Measurements from ENCODE around the gene ANKRD11. TPM values are rescaled to one million over a fixed set of nuclear protein-coding genes. Genes with fewer than 3 reads are reported as not detected.
A peak's percentile ranks its signal among the peaks of the same experiment; 100 is the strongest.

Gene ANKRD11
- total RNA-seq, 1 donor from 2014 or later, result 178 TPM

DNA sequence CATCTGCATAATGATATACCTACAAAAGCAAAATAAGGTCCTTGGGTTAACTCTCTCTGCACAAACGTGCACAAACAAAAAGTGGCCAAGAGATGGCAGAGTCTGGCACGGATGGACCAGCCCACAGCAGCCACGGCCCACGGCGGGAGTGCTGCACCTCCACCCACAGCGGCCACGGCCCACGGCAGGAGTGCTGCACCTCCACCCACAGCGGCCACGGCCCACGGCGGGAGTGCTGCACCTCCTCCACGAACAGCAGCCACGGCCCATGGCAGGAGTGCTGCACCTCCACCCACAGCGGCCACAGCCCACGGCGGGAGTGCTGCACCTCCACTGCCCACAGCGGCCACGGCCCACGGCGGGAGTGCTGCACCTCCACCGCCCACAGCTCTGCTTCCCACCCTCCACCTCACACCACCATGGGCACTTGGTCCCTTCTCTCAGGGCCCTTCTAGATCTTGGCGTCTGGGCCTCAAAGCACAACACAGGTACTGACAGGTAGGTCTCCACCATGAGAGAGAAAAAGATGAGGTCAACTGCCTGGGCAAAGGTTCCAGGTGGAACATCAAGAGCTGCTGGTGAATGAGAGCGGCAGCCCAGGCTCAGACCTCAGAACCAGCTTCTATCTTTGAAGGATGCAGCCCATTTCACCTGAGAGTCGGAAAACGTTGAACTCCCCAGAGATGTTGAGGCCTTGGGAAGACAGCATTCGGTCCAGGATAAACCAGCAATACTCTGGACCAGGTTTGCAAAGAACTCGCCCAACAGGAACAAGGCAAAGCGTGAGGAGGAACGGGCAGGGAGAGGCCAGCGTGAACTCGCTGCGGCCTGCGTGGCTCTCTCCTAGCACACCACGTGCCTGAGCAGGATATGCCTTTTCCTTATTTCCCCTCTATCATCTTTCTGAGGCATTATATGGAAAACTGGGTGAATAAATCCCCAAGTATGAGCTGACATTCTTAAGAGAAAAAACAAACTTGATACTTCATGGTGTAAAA, 148.4 kb downstream of the ANKRD11 start:
- H3K36me3 Mint-ChIP-seq (ENCODE audit: insufficient read depth), result no peaks in the 10 kb centered on the region
- DNase-seq (ENCODE audit: low spot score, unreplicated experiment), result no peak
- peaks cover 31% of the 10 kb centered on the region for H3K4me1 Mint-ChIP-seq (ENCODE audit: low read depth)
- no peaks in the 10 kb centered on the region for H3K9me3 Mint-ChIP-seq (ENCODE audit: low read depth)
- H3K4me3 Mint-ChIP-seq (ENCODE audit: low read depth), result no peak overlapping the region
- H3K27me3 Mint-ChIP-seq, result no peaks in the 10 kb centered on the region
- H3K27ac Mint-ChIP-seq, result peak overlapping the region; percentile 81
- TF ChIP-seq, protein P1, sequence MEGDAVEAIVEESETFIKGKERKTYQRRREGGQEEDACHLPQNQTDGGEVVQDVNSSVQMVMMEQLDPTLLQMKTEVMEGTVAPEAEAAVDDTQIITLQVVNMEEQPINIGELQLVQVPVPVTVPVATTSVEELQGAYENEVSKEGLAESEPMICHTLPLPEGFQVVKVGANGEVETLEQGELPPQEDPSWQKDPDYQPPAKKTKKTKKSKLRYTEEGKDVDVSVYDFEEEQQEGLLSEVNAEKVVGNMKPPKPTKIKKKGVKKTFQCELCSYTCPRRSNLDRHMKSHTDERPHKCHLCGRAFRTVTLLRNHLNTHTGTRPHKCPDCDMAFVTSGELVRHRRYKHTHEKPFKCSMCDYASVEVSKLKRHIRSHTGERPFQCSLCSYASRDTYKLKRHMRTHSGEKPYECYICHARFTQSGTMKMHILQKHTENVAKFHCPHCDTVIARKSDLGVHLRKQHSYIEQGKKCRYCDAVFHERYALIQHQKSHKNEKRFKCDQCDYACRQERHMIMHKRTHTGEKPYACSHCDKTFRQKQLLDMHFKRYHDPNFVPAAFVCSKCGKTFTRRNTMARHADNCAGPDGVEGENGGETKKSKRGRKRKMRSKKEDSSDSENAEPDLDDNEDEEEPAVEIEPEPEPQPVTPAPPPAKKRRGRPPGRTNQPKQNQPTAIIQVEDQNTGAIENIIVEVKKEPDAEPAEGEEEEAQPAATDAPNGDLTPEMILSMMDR (IDR thresholded peaks at IDR 0.05; ENCODE audit: unreplicated experiment), result no peak

DNA sequence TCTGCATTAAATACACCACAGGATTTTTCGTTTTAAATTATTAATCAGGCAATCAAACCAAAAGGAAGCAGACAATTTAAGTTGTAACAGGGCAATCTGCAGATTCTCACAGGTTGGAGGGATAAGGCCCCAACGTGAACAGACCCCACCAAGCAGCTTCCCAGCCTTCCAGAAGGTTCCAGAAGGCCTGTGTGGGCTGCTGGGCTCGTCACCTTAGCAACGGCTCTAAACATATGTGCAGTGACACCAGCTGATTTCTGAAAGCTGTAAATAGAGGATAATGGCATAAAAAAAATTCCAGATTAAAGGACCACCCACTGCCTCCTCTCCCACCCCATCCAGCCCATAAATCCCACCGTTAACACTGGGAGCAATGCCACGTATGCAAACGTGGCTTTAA, 149.1 kb downstream of the ANKRD11 start:
- no peak overlapping the region for H3K4me3 Mint-ChIP-seq (ENCODE audit: low read depth)

DNA sequence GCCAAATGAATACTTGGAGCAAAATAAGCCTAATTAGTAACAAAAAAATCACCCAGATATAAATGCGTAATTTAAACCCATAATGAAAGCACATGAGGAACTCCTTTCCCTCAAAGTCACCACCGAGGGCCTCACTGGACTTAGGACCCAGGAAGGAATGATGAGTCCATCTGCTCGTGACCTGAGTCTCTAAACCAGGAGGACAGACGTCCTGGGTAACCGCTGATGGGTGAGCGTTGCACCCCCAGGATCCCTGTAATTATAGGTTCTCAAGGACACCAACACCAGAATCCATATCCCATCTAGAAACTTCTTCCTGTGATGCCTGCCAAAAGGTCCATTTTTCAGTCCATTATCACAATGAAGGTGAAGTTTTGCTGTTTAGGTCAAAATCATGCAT, 151.5 kb downstream of the ANKRD11 start:
- Mint-ChIP-seq H3K36me3 (ENCODE audit: insufficient read depth) (no peaks in the 10 kb centered on the region), H3K4me1 (ENCODE audit: low read depth) (peaks cover 13% of the 10 kb centered on the region), H3K4me3 (ENCODE audit: low read depth) (no peak overlapping the region), H3K27me3 (no peaks in the 10 kb centered on the region), H3K27ac (peak overlapping the region; percentile 45), H3K9me3 (ENCODE audit: low read depth) (no peaks in the 10 kb centered on the region)
- DNase-seq (ENCODE audit: low spot score, unreplicated experiment), result no peak
- TF ChIP-seq, protein P1 (IDR thresholded peaks at IDR 0.05; ENCODE audit: unreplicated experiment), result no peak

More for the DNA sequence above, 149.1 kb downstream of the ANKRD11 start:
- H3K27ac Mint-ChIP-seq, result no peak overlapping the region
- H3K9me3 Mint-ChIP-seq (ENCODE audit: low read depth), result no peaks in the 10 kb centered on the region
- no peaks in the 10 kb centered on the region for H3K27me3 Mint-ChIP-seq
- no peaks in the 10 kb centered on the region for H3K36me3 Mint-ChIP-seq (ENCODE audit: insufficient read depth)
- peaks cover 24% of the 10 kb centered on the region for H3K4me1 Mint-ChIP-seq (ENCODE audit: low read depth)
- TF ChIP-seq, protein P1 (IDR thresholded peaks at IDR 0.05; ENCODE audit: unreplicated experiment), result no peak
- DNase-seq (ENCODE audit: low spot score, unreplicated experiment), result no peak

DNA sequence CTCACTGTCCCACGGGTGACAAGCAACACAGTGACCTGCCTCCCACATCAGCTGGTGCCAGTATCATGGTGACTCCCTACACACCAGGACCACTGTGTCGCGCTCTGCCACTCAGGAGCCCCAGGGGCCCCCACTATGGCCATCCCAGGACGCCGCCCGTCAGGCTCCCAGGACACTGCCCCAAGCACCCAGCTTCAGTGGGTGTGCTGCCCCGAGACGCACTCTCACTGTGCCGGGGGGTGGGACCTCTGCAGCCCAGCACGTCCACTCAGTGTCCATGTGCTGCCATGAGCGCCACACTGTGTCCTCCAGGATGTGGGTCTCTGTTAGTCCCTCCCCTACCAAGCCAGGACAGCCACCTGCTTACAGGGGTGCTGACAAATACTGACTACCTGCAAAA, 152.4 kb downstream of the ANKRD11 start:
- no peaks in the 10 kb centered on the region for H3K36me3 Mint-ChIP-seq (ENCODE audit: insufficient read depth)
- no peaks in the 10 kb centered on the region for H3K27me3 Mint-ChIP-seq
- H3K4me1 Mint-ChIP-seq (ENCODE audit: low read depth), result peaks cover 13% of the 10 kb centered on the region
- DNase-seq (ENCODE audit: low spot score, unreplicated experiment), result no peak
- H3K27ac Mint-ChIP-seq, result no peak overlapping the region
- TF ChIP-seq, protein P1 (IDR thresholded peaks at IDR 0.05; ENCODE audit: unreplicated experiment), result no peak
- no peak overlapping the region for H3K4me3 Mint-ChIP-seq (ENCODE audit: low read depth)
- no peaks in the 10 kb centered on the region for H3K9me3 Mint-ChIP-seq (ENCODE audit: low read depth)

DNA sequence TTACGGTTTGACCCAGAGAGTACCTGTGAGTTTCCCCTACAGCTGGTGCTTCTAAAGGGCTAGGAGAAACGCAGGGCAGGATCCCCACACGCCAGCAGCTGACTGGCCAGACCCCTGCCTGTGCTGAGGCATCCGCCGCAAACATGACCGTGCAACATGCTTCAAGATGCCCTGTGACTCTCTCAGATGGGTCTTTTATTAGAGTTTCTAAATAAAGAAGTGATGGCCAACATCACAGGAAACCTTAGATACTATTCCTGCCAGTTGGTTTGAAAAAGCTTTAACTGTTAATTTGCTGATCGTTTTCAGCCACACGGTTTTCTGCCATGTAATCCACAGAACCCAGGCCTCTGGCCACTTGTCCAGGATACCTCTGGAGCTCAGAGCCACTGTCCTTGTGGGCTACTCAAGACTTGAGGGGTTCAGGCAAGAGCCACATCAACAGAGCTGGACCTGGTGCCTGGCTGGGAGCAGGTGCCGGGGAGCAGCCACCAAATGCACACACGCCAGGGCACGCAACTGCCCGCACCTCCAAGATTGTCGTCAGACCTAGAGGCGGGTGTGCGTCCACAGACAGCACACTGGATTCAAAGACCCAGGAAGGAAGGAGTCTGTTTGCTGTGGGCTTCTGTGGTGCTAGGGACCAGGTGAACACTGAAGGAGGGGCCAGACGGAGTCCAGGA, 154.4 kb downstream of the ANKRD11 start:
- H3K27ac Mint-ChIP-seq, result peak overlapping the region; percentile 83

More for the DNA sequence above, 154.4 kb downstream of the ANKRD11 start:
- Mint-ChIP-seq H3K36me3 (ENCODE audit: insufficient read depth) (no peaks in the 10 kb centered on the region), H3K4me3 (ENCODE audit: low read depth) (no peak overlapping the region), H3K9me3 (ENCODE audit: low read depth) (no peaks in the 10 kb centered on the region), H3K4me1 (ENCODE audit: low read depth) (peaks cover 19% of the 10 kb centered on the region), H3K27me3 (no peaks in the 10 kb centered on the region)
- TF ChIP-seq, protein P1 (IDR thresholded peaks at IDR 0.05; ENCODE audit: unreplicated experiment), result no peak
- DNase-seq (ENCODE audit: low spot score, unreplicated experiment), result no peak

All from progenitor cell of endocrine pancreas (in vitro differentiated cells).